A549 treated with CpdA at 1 μM for 4 hours (cell line): ENCODE results near the gene LEUTX. TPM values are rescaled to one million over a fixed set of nuclear protein-coding genes. Genes with fewer than 3 reads are reported as not detected.

Source experiments
- total RNA-seq: library from RNA; stranded (reverse); fragments of 200-300 nt; extraction: Qiagen RNA extraction; gene quantifications from 5 replicates; pipeline ENCODE4 v1.2.3, GENCODE V29; 2022; ENCODE audit warnings: low read depth

LEUTX gene
- total RNA-seq, result not detected in 5 replicates

GRCh38 chr19:39778763-39779162 is at the start of gene LEUTX:
LEUTX (plus strand) TSS chr19:39778854; CDS start chr19:39778921, 67 bp downstream.

GRCh38 chr19:39737891-39738290 is 40.8 kb upstream of the LEUTX start, which contains the start of gene CLC:
CLC (minus strand) TSS chr19:39738029; CDS start chr19:39737952, 77 bp downstream.

GRCh38 chr19:39833464-39834286 is 55.0 kb downstream of the LEUTX start, which contains the start of gene DYRK1B:
DYRK1B (minus strand) TSS chr19:39834162; CDS start chr19:39831867, 2,295 bp downstream.

Other genes with a start within 250 kb of the LEUTX start
- 5.9 to 9.3 TPM (median 7.5 TPM) in 5 replicates for gene EID2B, start 246.0 kb upstream of the LEUTX start, total RNA-seq
- gene EID2, start 238.7 kb upstream of the LEUTX start, total RNA-seq, result 34.9 to 49.9 TPM (median 42.7 TPM) in 5 replicates
- gene LGALS13, start 176.3 kb upstream of the LEUTX start, total RNA-seq, result not detected in 5 replicates
- not detected in 5 replicates for gene LGALS16, start 122.9 kb upstream of the LEUTX start, total RNA-seq
- gene LGALS14, start 74.4 kb upstream of the LEUTX start, total RNA-seq, result not detected in 5 replicates
- not detected in 5 replicates for gene CLC, start 40.8 kb upstream of the LEUTX start, total RNA-seq
- 18.3 to 26.0 TPM (median 23.3 TPM) in 5 replicates for gene DYRK1B, start 55.3 kb downstream of the LEUTX start, total RNA-seq
- 587 to 784 TPM (median 713 TPM) in 5 replicates for gene FBL, start 67.5 kb downstream of the LEUTX start, total RNA-seq
- 0.49 to 1.1 TPM (median 0.99 TPM) in 5 replicates for gene FCGBP, start 155.8 kb downstream of the LEUTX start, total RNA-seq
- 277 to 306 TPM (median 291 TPM) in 5 replicates for gene PSMC4, start 192.3 kb downstream of the LEUTX start, total RNA-seq
- gene ZNF546, start 218.2 kb downstream of the LEUTX start, total RNA-seq, result 2.0 to 3.1 TPM (median 2.4 TPM) in 5 replicates